GM18867 (cell line): ENCODE results near the gene UNC13D.
"Not testable (repeated sequence)": the region's sequence is repeated elsewhere in the genome, so short reads cannot be mapped to it uniquely, and the experiment has no call there.

Source experiments
- ATAC-seq: cut with Tn5 transposase; IDR thresholded peaks from one replicate; pipeline ENCODE4 v1.9.1; 2021; ENCODE audit warnings: mild to moderate bottlenecking, moderate library complexity; ENCODE audit not compliant: unreplicated experiment

Gene UNC13D

DNA sequence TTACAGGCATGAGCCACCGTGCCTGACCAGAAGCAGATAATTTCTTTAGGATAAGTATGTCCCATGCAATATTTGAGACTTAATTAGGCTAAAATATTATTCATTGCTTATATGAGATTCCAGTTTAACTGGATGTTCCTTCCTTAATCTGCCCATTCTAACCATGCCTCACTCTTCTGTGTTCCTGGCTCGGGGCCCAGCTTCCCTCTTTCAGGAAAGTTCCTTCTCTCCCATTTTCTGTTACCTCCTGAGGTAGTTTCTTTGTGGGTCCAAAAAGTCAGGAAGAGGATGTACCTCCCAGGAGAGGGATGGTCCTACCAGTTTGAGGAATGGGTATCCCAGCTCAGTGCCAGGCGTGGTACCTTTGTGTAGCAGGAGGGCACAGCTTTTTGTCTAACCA lies 36.3 kb downstream of the UNC13D start:
- ATAC-seq = no peak

DNA sequence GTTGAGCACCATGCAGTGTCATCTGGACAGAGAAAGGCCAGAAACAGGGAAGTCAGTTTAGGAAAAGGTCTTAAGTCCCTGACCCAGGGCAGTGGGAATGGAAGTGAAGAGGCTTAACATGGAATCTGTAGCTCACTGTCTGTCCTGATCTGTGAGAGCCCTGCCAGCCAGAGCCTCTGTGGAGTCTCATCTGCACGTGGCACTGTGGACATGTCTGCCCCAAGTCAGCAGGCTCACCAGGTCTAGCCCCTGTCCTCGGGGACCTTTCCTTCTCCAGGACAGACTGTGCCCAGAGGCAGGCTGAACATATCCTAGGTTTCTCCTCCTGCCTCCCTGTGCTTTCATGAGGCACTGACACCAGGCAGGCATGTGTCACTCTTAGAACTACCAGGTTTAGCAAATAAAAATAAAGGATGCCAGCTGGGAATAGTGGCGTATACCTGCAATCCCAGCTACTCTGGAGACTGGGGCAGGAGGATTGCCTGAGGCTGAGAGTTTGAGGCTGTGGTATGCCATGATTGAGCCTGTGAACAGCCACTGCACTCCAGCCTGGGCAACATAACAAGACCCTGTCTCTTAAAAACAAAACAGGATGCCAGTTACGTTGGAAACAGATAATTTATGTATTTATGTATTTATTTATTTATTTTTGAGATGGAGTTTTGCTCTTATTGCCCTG lies 37.2 kb downstream of the UNC13D start:
- no peak for ATAC-seq

DNA sequence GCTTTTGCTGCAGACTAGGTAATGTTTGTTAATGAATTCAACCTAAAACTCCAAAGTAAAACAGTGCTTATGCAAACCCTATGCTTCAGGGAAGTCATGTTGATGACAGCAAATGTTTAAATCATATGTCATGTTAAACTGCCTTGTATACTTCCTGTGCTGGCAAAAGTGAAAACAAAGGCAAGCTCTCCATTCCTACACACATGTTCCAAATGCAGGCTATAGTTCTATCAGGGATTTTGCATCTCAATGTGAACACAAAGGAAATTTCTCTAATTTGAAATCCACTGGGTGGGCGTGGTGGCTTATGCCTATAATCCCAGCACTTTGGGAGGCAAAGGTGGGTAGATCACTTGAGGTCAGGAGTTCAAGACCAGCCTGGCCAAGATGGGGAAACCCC lies 40.3 kb downstream of the UNC13D start:
- ATAC-seq = no peak

DNA sequence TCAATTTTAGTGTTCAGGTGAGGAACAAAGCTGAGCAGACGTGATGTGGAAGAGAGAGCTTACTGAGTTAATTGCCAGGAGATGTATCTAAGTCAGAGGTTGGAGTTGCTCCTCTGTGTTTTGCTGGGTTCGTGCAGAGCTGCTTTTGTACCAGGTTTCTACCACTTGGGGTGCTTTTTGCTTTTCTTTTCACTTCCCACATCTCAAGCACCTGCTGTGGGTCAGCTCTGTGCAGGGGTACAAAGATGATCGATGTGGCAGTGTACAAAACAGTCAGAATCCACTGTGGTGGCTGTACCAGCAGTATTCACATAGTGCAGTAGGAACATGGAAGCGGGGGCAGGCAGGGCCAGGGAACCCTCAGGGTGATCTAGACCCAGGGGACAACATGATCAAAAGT lies 44.8 kb downstream of the UNC13D start:
- ATAC-seq = no peak

DNA sequence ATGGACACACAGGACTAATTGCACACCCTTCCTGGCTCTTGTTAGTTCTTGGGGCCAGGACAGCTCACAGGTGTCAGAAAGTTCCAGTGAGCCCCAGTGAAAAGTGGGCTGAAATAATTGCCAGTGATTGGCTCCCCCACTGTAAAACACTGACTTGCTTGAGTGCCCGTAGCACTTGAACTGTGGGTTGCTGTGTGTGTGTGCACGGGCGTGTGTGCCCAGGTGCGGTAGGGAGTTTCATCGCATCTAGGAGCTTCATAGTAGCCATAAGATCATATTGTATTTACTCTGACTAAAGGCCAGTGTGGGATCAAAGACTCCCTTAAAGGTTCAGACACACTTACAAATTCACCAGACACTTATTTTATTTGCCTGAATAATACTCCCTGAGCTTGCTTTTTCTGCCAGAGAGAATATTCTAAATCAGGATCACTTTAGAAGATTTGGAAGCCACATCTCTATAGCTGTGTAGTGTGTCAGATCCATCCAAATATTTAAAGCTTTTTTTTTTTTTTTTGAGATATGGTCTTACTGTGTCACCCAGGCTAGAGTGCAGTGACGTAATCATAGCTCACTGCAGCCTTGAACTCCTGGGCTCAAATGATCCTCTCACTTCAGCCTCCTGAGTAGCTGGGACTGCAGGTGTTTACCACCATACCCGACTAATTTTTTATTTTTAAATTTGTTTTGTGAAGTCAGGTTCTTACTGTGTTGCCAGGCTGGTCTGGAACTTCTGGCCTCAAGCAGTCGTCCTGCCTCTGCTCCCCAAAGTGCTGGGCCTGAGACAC lies 48.2 kb downstream of the UNC13D start:
- no peak for ATAC-seq

DNA sequence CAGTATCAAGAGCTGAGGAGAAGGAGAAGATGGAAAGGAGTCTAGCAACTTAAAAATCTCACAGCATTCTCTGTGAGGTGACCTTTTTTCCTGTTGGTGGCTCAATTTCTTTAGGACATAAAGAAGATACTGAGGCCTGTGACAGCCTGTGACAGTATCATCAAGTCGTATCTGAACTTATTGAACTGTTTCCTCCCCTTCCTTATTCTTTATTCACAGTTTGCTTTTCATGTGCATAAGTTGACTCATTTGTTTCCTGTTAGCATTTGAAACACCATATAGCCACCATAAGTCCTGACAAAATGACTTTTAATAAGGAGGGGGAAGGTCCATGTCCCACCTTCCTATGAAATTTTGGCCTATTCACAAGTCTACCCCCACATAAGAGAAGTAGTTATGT lies 50.7 kb downstream of the UNC13D start:
- ATAC-seq = no peak

DNA sequence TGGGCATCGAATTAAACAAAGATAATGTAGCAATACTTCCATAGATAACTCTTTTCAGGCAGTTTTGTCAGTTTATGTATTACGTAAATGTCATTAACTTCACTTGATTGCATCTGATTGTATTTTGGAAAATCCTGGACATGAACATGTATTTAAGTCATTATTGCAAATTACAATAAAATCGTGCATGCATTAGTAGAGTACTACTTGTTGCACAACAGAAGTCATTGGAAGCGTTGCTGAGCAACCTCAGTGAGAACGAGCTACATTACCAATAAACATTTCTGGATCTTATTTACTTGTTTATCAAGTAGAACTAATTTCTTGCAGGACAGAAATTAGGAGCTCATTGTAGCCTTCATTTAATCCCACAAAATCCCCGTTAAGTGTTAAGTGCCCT lies 53.0 kb downstream of the UNC13D start:
- ATAC-seq = no peak

DNA sequence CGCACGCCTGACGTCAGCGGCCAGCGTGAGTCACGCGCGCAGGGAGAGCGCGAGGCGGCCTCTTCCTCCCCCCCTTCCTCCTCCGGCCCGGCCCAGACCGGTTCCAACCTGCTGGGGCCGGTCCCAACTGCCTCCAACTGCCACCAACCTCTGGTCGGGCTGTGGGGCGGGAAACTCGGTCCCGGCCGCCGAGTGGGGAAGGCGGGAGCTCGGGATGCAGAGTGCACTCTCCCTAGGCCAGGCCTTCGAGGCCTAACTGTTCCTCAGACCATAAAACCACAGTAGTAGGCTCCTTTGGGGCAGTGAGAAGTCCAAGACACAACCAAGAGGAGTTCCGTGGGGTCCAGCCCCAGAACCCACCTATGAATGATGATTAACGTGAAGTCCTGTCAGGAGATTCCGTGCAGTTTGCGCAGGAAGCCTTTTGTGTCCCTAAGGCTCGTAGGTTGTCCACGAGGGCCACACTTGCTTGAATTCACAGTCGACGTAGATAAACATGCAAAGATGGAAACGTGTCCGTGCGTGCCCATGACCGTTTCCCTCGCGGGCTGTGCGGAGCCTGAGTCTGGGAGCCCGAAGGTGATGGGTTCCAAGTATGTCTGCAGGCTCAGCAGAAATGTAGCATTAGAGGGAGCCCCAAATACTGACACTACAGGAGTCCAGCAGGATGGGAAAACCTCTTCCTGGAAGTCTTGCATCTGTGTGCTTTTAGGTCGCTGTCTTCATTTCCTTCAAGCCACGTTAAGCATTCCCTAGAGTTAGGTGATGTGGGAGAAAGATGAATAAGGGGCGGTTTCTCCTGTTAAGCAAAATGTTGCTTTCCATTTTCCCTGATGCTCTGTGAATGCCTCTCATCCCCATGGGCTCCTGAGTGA lies 59.0 kb downstream of the UNC13D start:
- peak; percentile 59 for ATAC-seq

DNA sequence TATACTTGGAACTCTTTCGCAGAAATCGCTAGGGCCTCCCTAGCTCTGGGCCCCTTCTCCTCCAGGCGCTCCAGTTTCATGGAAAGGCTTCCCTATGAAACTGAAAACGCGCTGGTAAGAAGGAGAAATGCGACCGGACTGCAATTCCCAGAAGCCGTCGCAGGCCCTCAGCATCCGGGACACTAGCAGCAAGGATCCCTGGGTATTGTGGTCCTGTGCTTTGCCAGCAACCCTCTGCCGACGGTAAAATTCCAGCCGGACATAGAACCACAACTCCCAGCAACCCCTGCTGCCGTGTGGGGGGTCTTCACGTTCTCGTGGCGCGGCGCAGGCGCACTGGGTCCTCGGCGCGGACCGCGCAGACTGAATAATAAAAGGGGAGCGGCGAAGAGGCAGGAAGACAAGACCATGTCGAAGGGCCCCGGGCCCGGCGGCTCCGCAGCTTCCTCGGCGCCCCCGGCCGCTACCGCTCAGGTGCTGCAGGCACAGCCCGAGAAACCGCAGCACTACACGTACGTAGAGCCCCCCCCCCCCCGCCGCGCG lies 59.7 kb downstream of the UNC13D start, which contains the start of gene UNK:
Gene UNK (plus strand): TSS at position 334 of the 543 bp plus-strand sequence. CDS start 75 bp downstream, at position 409.
- peak; percentile 64 for ATAC-seq

DNA sequence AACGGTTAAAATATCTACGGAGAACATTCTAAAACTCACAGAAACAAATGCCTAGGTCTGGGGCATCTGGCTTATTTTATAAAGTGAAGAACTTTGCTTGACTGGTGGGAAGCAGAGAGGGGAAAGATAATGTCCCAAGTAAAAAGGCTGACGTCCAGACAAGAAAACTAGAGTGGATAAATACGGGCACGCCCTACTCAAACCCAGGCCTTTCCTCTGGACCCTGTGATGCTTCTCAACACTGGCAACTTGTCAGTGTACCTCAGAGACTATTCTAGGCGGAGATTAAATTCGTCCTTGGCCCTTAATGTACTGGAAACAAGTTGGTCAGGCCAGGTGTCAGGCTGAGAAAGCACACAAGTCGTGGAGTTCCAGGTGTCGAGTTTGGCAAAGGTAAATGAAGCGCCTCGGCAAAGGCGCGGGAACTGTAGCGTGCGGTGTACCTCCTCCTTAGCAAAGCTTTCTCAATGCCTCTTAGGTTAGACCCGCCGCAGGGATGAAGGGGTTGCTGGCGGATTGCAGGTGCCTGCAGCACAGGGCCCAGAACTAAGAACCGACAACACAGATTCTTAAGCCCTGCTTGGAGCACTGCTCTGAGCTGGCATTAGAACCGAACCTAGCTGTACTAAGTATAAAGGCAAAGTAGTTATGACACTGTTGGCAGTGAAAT lies 60.3 kb downstream of the UNC13D start:
- no peak for ATAC-seq

DNA sequence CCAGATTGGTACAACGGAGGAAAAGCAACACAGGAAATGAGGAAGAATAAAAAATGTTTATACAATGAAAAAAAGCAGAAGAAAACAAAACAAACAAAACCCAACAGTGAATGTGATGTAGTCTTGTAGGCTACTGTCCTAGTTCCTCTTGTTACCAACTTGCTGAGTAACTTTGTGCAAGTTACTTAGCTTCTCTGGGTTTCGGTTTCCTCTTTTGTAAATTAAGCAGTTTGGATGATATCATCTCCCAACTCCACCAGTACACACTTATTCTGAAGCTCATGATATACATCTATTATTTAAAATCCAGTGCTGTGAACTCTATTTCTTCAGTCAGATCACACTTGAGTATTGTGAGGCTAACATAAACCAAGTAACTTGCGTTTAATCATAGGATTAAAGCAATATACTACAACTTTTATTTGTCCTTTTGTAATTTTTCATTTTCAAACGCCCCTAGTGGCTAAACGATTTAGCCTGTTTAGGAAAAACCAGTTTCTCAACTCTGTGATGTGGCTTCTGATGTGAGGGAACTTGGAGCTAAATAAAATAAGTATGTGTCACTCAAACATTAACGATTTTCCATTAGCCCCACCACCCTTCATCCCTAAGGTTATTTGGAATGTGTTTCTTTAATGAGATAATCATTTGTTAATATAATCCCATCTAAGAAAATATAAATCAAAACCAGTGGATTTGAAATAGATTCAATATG lies 61.0 kb downstream of the UNC13D start:
- no peak for ATAC-seq

DNA sequence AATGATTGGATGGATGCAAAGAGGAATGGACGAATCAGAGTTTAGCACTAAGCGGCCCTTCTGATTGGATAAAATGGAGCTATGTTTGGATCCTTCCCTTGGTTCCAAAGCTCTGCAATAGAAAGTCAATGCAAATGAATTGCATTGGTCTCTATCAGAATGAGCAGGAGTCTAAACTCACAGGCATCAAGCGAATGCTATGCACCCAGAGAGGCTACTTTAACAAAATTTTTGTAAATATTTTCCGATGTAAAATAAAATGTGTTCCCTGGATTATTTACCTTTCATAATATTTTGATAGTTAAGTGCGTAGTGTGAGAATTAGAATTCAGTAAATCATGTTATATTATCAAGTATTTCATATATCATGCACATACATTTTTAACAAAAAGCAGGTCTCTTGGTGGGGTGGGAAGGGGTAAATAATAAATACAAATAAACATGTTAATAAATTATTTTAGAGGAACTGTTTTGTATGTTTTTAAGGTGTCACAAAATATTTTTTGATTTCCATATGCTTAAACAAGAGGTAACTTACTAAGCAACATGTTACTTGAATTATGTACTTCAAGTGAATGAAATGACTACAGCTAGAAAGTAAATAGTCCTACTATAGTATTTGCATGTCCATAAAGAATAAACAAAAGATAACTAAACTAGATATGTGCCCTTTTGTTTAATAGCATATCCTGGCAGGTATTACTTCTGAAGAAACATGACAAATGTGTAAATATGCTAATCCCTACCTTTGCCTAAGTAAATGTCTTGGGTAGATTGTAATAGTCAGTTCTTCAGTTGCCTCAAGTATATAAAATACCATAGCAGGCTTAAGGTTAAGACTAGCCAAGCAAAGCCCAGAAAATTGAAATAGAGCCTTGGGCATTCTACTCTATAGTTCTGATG lies 64.0 kb downstream of the UNC13D start:
- ATAC-seq = no peak

DNA sequence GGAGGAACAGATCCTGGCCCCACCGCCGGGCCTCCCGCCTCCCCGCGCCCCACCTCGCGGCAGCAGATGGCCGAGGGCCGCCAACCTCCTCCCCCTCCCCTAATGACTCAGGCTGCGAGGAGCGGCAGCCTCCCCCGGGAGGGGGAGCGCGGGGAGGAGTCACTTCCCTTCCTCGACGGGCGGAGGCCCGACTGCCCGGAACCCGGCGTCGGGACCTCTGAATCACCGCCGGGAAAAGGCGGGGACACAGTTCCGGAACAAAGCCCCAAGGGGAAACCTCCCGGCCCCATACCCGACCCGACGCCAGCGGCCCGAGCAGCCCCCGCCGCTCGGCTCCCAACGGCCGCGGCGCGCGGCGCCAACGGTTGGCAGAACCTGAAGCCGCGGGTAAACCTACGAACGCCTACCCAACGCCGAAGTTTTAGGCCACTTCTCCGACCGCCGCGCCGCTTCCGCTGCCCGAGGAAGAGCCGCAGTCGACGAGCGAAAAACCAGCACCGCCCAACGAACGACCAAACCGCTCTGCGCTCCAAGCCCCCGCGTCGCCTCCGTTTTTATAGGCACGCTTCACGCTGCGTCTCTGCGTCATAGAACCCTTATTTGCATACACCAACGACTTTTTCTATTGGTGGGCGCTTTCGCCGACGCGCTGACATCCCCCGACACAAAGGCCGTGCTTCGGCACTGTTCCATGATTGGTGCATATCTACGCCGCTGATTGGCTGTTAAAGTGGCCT lies 64.8 kb downstream of the UNC13D start:
- ATAC-seq = peak; percentile 63

DNA sequence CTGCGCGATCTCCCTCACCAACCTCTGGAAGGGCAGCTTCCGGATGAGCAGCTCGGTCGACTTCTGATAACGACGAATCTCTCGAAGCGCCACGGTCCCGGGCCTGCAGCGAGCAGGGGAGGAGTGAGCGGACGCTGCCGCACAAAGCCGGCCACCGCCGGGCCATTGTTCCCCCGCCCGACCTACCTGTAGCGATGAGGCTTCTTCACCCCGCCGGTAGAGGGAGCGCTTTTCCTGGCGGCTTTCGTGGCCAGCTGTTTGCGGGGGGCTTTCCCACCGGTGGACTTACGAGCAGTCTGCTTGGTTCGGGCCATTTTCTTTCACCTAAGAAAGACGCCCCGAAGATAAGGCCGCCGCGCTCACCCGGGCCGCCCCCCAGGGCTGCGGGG lies 65.3 kb downstream of the UNC13D start:
- peak; percentile 10 for ATAC-seq

DNA sequence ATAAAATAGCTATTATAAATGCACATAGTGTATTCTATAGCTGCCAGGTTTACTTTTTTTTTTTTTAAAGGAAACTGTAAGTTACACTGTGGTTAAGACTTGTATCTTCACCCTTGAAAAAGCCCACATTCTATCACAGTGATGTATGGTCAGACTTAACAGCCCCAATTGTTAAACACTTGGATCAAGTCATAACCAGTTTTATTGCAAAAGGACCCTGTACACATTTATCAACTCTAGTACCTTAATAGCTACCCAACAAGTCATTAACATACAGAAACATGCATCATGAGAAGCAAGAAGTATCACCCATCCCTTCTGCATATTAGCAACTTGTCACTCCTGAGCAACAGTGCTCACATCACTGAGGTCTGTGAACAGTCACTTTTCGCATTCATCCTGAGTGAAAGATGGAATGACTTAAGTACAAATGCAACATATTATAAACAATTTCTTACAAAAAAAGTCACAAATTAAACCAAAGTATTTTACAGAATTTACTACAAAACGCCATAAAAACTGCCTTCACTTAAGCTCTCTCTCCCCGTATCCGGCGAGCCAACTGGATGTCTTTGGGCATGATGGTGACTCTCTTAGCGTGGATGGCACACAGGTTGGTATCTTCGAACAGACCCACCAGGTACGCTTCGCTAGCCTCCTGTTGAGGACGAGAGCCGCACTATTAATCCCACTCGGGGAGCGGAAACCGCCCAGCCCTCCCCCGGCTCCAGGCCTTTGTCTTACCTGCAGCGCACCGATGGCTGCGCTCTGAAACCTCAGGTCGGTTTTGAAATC lies 65.9 kb downstream of the UNC13D start:
- not testable (repeated sequence) for ATAC-seq

DNA sequence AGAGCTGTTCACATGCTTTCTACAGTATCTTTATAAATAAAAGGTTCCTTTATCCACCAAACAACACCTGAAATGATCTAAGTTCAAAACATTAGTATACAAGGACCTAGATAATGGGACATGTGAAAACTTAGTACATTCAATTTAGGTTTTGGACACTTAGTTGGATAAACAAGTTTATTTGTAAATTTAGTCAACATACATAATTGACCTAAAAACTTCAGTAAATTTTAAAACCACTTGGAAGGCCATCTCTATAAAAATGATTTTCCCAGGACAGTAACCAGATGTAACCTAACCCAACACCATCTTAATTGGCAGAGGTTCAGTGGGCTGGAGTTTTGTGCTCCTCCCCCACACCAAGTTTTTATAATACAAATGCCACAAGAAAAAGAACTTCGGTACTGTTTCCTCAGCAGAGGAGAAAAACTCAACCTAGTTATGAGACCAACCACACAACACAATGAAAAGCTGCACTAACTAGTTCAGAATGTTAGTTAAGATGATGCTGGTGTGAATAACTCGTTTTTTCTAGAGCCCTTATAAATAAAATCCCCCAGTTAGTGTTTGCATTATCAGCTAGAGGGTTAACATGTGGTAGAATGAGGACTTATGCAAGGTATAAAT lies 66.8 kb downstream of the UNC13D start:
- ATAC-seq = no peak
